Memory B cell (primary cell): ENCODE measurements around the gene TLR8.

Experiments used
- ATAC-seq: fragments of 150-1000 bp; cut with Tn5 transposase; 2 replicates; pipeline ENCODE4 v1.10.0; 2021; ENCODE audit warnings: low read depth, mild to moderate bottlenecking, moderate library complexity
- DNase-seq, 2 donors: peaks; one replicate each; pipeline ENCODE4 v3.0.0; 2022; ENCODE audit warnings: low spot score in 2 of 2
- H3K27ac Mint-ChIP-seq: one replicate; pipeline ENCODE4 v1.8.0; 2022; ENCODE audit warnings: mild to moderate bottlenecking, moderate library complexity, mixed read lengths
- H3K27me3 Mint-ChIP-seq: one replicate; pipeline ENCODE4 v1.8.0; 2022; ENCODE audit warnings: mixed read lengths
- H3K36me3 Mint-ChIP-seq: one replicate; pipeline ENCODE4 v1.8.0; 2022; ENCODE audit warnings: mild to moderate bottlenecking, mixed read lengths
- H3K4me1 Mint-ChIP-seq: one replicate; pipeline ENCODE4 v1.8.0; 2022; ENCODE audit warnings: mixed read lengths
- H3K4me3 Mint-ChIP-seq: one replicate; pipeline ENCODE4 v1.8.0; 2022; ENCODE audit warnings: mild to moderate bottlenecking, moderate library complexity, mixed read lengths
- H3K9me3 Mint-ChIP-seq: one replicate; pipeline ENCODE4 v1.8.0; 2022; ENCODE audit warnings: mixed read lengths

Gene TLR8

GRCh38 chrX:12972243-12972642 is 65.8 kb downstream of the TLR8 start:
- Mint-ChIP-seq H3K36me3 (peaks cover 9% of the 10 kb centered on the region), H3K27me3 (no peaks in the 10 kb centered on the region), H3K9me3 (no peaks in the 10 kb centered on the region), H3K27ac (peak overlapping the region; percentile 93), H3K4me3 (peak overlapping the region; percentile 90), H3K4me1 (peaks cover 29% of the 10 kb centered on the region)
- DNase-seq (no peak), ATAC-seq (no peak)
